Measurements from ENCODE around the gene NLRP6. TPM values are rescaled to one million over a fixed set of nuclear protein-coding genes. Genes with fewer than 3 reads are reported as not detected.
"Not testable (repeated sequence)": the region's sequence is repeated elsewhere in the genome, so short reads cannot be mapped to it uniquely, and the experiment has no call there.

NLRP6 gene
- total and polyA plus RNA-seq, 2 experiments from 2014 or later = not detected

- Histone ChIP-seq H2AFZ (no peak overlapping the region), H3K4me1 (ENCODE audit: insufficient read depth) (peaks cover 4% of the 10 kb centered on the region; the same call in 1 of the 2 replicates), H3K4me3 (no peak overlapping the region), H3K9me3 (ENCODE audit: low read depth) (no peaks in the 10 kb centered on the region), H3K36me3 (ENCODE audit: low read depth) (no peaks in the 10 kb centered on the region), H3K27me3 (replicated peaks; ENCODE audit: insufficient read depth) (no peaks in the 10 kb centered on the region), H3F3A (ENCODE audit: insufficient read depth) (peaks cover 16% of the 10 kb centered on the region; the same call in 1 of the 2 replicates), H3K79me2 (ENCODE audit: insufficient read depth) (peaks cover 19% of the 10 kb centered on the region), H3K9ac (no peak overlapping the region), H4K20me1 (ENCODE audit: insufficient read depth) (no peaks in the 10 kb centered on the region), H3K4me2 (ENCODE audit: unreplicated experiment) (no peak overlapping the region), H3K9me2 (ENCODE audit: insufficient read depth) (no peaks in the 10 kb centered on the region), H3K27ac (no peak overlapping the region)
- 90 to 92% methylated on average over 10 of the region's 10 CpGs for WGBS, 2 experiments (ENCODE audit: low coverage in 1 of 2, low lambda C conversion rate in 2 of 2, missing lambda C conversion rate in 2 of 2)
- in situ Hi-C loops (cut with MboI) = no loop called here
- TF ChIP-seq EZH2 (IDR thresholded peaks at IDR 0.05; ENCODE audit: insufficient read depth, poor library complexity, severe bottlenecking) = no peak
- no peak for TF ChIP-seq EZH2phosphoT487 (IDR thresholded peaks at IDR 0.05; ENCODE audit: insufficient read depth, low read depth)
- DNase-seq = no peak
These were observed 27.6 kb downstream of the NLRP6 start for GRCh38 chr11:305844-306211.

- Histone ChIP-seq H3K9me2 (ENCODE audit: insufficient read depth) (no peaks in the 10 kb centered on the region), H2AFZ (no peak overlapping the region), H3K4me3 (no peak overlapping the region), H3F3A (ENCODE audit: insufficient read depth) (peaks cover 18% of the 10 kb centered on the region), H3K9me3 (ENCODE audit: low read depth) (no peaks in the 10 kb centered on the region), H3K4me1 (ENCODE audit: insufficient read depth) (peaks cover 6% of the 10 kb centered on the region; the same call in 1 of the 2 replicates), H3K9ac (no peak overlapping the region; the same call in 1 of the 2 replicates), H3K27ac (no peak overlapping the region), H3K79me2 (ENCODE audit: insufficient read depth) (peaks cover 19% of the 10 kb centered on the region), H3K4me2 (ENCODE audit: unreplicated experiment) (no peak overlapping the region), H4K20me1 (ENCODE audit: insufficient read depth) (no peaks in the 10 kb centered on the region), H3K36me3 (ENCODE audit: low read depth) (no peaks in the 10 kb centered on the region), H3K27me3 (replicated peaks; ENCODE audit: insufficient read depth) (no peaks in the 10 kb centered on the region)
- in situ Hi-C loops (cut with MboI) = no loop called here
- 91 to 93% methylated on average over 17 of the region's 17 CpGs for WGBS, 2 experiments (ENCODE audit: low coverage in 1 of 2, low lambda C conversion rate in 2 of 2, missing lambda C conversion rate in 2 of 2)
- TF ChIP-seq EZH2 (IDR thresholded peaks at IDR 0.05; ENCODE audit: insufficient read depth, poor library complexity, severe bottlenecking) (no peak), EZH2phosphoT487 (IDR thresholded peaks at IDR 0.05; ENCODE audit: insufficient read depth, low read depth) (no peak)
- no peak for DNase-seq
These were observed 28.6 kb downstream of the NLRP6 start for GRCh38 chr11:306645-307371.

GRCh38 chr11:307766-308708 is 29.8 kb downstream of the NLRP6 start, which contains the start of gene IFITM2:
Gene IFITM2, plus strand, starts transcription at chr11:307816. Its CDS starts 377 bp downstream, at chr11:308193.
- Histone ChIP-seq H3K27ac (peak within 1 kb of the TSS; percentile 74), H3K9ac (peak within 1 kb of the TSS; percentile 85)

GRCh38 chr11:308740-309665 is 30.8 kb downstream of the NLRP6 start:
- Histone ChIP-seq H3K27ac (peak overlapping the region; percentile 74), H3K4me1 (ENCODE audit: insufficient read depth) (peaks cover 16% of the 10 kb centered on the region), H3K4me3 (peak overlapping the region; percentile 98), H3K9ac (peak overlapping the region; percentile 85), H3F3A (ENCODE audit: insufficient read depth) (peaks cover 36% of the 10 kb centered on the region), H3K79me2 (ENCODE audit: insufficient read depth) (peaks cover 19% of the 10 kb centered on the region), H3K4me2 (ENCODE audit: unreplicated experiment) (peak overlapping the region; percentile 100)
- H4K20me1 ChIP-seq (ENCODE audit: insufficient read depth); H3K27me3 ChIP-seq (replicated peaks; ENCODE audit: insufficient read depth); H2AFZ ChIP-seq; H3K36me3 ChIP-seq (ENCODE audit: low read depth); H3K9me2 ChIP-seq (ENCODE audit: insufficient read depth); H3K9me3 ChIP-seq (ENCODE audit: low read depth); in situ Hi-C loops (cut with MboI): not testable (repeated sequence)
- 3% methylated on average over 22 to 24 of the region's 24 CpGs for WGBS, 2 experiments (ENCODE audit: low coverage in 1 of 2, low lambda C conversion rate in 2 of 2, missing lambda C conversion rate in 2 of 2)
- peak; percentile 40 for DNase-seq

More at GRCh38 chr11:307766-308708, 29.8 kb downstream of the NLRP6 start, which contains the start of gene IFITM2:
- DNase-seq = peak; percentile 91
- 2 to 4% methylated on average over 17 to 21 of the region's 28 CpGs for WGBS, 2 experiments (ENCODE audit: low coverage in 1 of 2, low lambda C conversion rate in 2 of 2, missing lambda C conversion rate in 2 of 2)
- peaks cover 19% of the 10 kb centered on the region for H3K79me2 ChIP-seq (ENCODE audit: insufficient read depth)
- H3K4me3 ChIP-seq = peak within 1 kb of the TSS; percentile 98
- H3K4me2 ChIP-seq (ENCODE audit: unreplicated experiment) = peak within 1 kb of the TSS; percentile 100
- H3K9me2 ChIP-seq (ENCODE audit: insufficient read depth); H3K27me3 ChIP-seq (replicated peaks; ENCODE audit: insufficient read depth); H3K4me1 ChIP-seq (ENCODE audit: insufficient read depth); H4K20me1 ChIP-seq (ENCODE audit: insufficient read depth); H3K36me3 ChIP-seq (ENCODE audit: low read depth); H2AFZ ChIP-seq; H3K9me3 ChIP-seq (ENCODE audit: low read depth); in situ Hi-C loops (cut with MboI): not testable (repeated sequence)
- H3F3A ChIP-seq (ENCODE audit: insufficient read depth) = peaks cover 30% of the 10 kb centered on the region

- H3K9me2 ChIP-seq (ENCODE audit: insufficient read depth); H3K27me3 ChIP-seq (replicated peaks; ENCODE audit: insufficient read depth); H4K20me1 ChIP-seq (ENCODE audit: insufficient read depth); H2AFZ ChIP-seq; H3K36me3 ChIP-seq (ENCODE audit: low read depth); in situ Hi-C loops (cut with MboI); H3K9me3 ChIP-seq (ENCODE audit: low read depth): not testable (repeated sequence)
- WGBS, 2 experiments (ENCODE audit: low coverage in 1 of 2, low lambda C conversion rate in 2 of 2, missing lambda C conversion rate in 2 of 2) = 0 to 3% methylated on average over 5 to 6 of the region's 18 CpGs
- Histone ChIP-seq H3K79me2 (ENCODE audit: insufficient read depth) (peaks cover 26% of the 10 kb centered on the region), H3K4me1 (ENCODE audit: insufficient read depth) (peaks cover 19% of the 10 kb centered on the region), H3K27ac (peak overlapping the region; percentile 74), H3F3A (ENCODE audit: insufficient read depth) (peaks cover 36% of the 10 kb centered on the region), H3K9ac (peak overlapping the region; percentile 85), H3K4me2 (ENCODE audit: unreplicated experiment) (peak overlapping the region; percentile 100), H3K4me3 (peak overlapping the region; percentile 98)
- peak; percentile 27 for DNase-seq
These were observed 31.9 kb downstream of the NLRP6 start for GRCh38 chr11:309979-310572.

Data from GM23248 (cell line).